ENCODE measurements around the gene DPP3.

DPP3 gene

GRCh38 chr11:66547662-66548009 lies 67.4 kb downstream of the DPP3 start:
- no peaks in the 10 kb centered on the region for H3K36me3 ChIP-seq (ENCODE audit: insufficient read depth, low read length)
- H2AFZ ChIP-seq (ENCODE audit: low read length, unreplicated experiment), result no peak overlapping the region
- H3K4me1 ChIP-seq (ENCODE audit: control insufficient read depth, insufficient read depth, low read length, unreplicated experiment), result peaks cover 2% of the 10 kb centered on the region
- no peaks in the 10 kb centered on the region for H3K79me2 ChIP-seq (ENCODE audit: control insufficient read depth, insufficient read depth, low read length, unreplicated experiment)
- no peak overlapping the region for H3K4me3 ChIP-seq (ENCODE audit: low read depth, low read length)
- no peak overlapping the region for H3K27ac ChIP-seq (ENCODE audit: low read depth, low read length)
- H3K27me3 ChIP-seq (ENCODE audit: insufficient read depth, low read length), result peaks cover 28% of the 10 kb centered on the region

- H3K27me3 ChIP-seq (ENCODE audit: insufficient read depth, low read length), result peaks cover 28% of the 10 kb centered on the region
- H2AFZ ChIP-seq (ENCODE audit: low read length, unreplicated experiment), result no peak overlapping the region
- H3K27ac ChIP-seq (ENCODE audit: low read depth, low read length), result no peak overlapping the region
- no peaks in the 10 kb centered on the region for H3K36me3 ChIP-seq (ENCODE audit: insufficient read depth, low read length)
- H3K4me1 ChIP-seq (ENCODE audit: control insufficient read depth, insufficient read depth, low read length, unreplicated experiment), result no peaks in the 10 kb centered on the region
- H3K79me2 ChIP-seq (ENCODE audit: control insufficient read depth, insufficient read depth, low read length, unreplicated experiment), result no peaks in the 10 kb centered on the region
- H3K4me3 ChIP-seq (ENCODE audit: low read depth, low read length), result no peak overlapping the region
Measured at GRCh38 chr11:66548041-66548440, 67.8 kb downstream of the DPP3 start.

GRCh38 chr11:66548774-66549630 lies 68.8 kb downstream of the DPP3 start:
- H3K27me3 ChIP-seq (ENCODE audit: insufficient read depth, low read length), result peaks cover 28% of the 10 kb centered on the region
- H3K27ac ChIP-seq (ENCODE audit: low read depth, low read length), result no peak overlapping the region
- H2AFZ ChIP-seq (ENCODE audit: low read length, unreplicated experiment), result no peak overlapping the region
- H3K4me1 ChIP-seq (ENCODE audit: control insufficient read depth, insufficient read depth, low read length, unreplicated experiment), result no peaks in the 10 kb centered on the region
- no peak overlapping the region for H3K4me3 ChIP-seq (ENCODE audit: low read depth, low read length)
- no peaks in the 10 kb centered on the region for H3K36me3 ChIP-seq (ENCODE audit: insufficient read depth, low read length)
- H3K79me2 ChIP-seq (ENCODE audit: control insufficient read depth, insufficient read depth, low read length, unreplicated experiment), result no peaks in the 10 kb centered on the region

GRCh38 chr11:66549696-66550095 lies 69.5 kb downstream of the DPP3 start:
- Histone ChIP-seq H3K27ac (ENCODE audit: low read depth, low read length) (no peak overlapping the region), H2AFZ (ENCODE audit: low read length, unreplicated experiment) (no peak overlapping the region), H3K79me2 (ENCODE audit: control insufficient read depth, insufficient read depth, low read length, unreplicated experiment) (no peaks in the 10 kb centered on the region), H3K4me3 (ENCODE audit: low read depth, low read length) (no peak overlapping the region), H3K4me1 (ENCODE audit: control insufficient read depth, insufficient read depth, low read length, unreplicated experiment) (no peaks in the 10 kb centered on the region), H3K27me3 (ENCODE audit: insufficient read depth, low read length) (peaks cover 28% of the 10 kb centered on the region), H3K36me3 (ENCODE audit: insufficient read depth, low read length) (no peaks in the 10 kb centered on the region)

- Histone ChIP-seq H2AFZ (ENCODE audit: low read length, unreplicated experiment) (no peak overlapping the region), H3K79me2 (ENCODE audit: control insufficient read depth, insufficient read depth, low read length, unreplicated experiment) (no peaks in the 10 kb centered on the region), H3K27ac (ENCODE audit: low read depth, low read length) (no peak overlapping the region), H3K36me3 (ENCODE audit: insufficient read depth, low read length) (no peaks in the 10 kb centered on the region), H3K4me3 (ENCODE audit: low read depth, low read length) (no peak overlapping the region), H3K27me3 (ENCODE audit: insufficient read depth, low read length) (peaks cover 28% of the 10 kb centered on the region), H3K4me1 (ENCODE audit: control insufficient read depth, insufficient read depth, low read length, unreplicated experiment) (no peaks in the 10 kb centered on the region)
Measured at GRCh38 chr11:66550887-66551286, 70.7 kb downstream of the DPP3 start.

GRCh38 chr11:66554602-66555001 lies 74.4 kb downstream of the DPP3 start:
- no peaks in the 10 kb centered on the region for H3K36me3 ChIP-seq (ENCODE audit: insufficient read depth, low read length)

GRCh38 chr11:66555416-66555815 lies 75.2 kb downstream of the DPP3 start:
- Histone ChIP-seq H2AFZ (ENCODE audit: low read length, unreplicated experiment) (no peak overlapping the region), H3K79me2 (ENCODE audit: control insufficient read depth, insufficient read depth, low read length, unreplicated experiment) (no peaks in the 10 kb centered on the region), H3K4me3 (ENCODE audit: low read depth, low read length) (no peak overlapping the region), H3K27ac (ENCODE audit: low read depth, low read length) (no peak overlapping the region), H3K36me3 (ENCODE audit: insufficient read depth, low read length) (no peaks in the 10 kb centered on the region), H3K4me1 (ENCODE audit: control insufficient read depth, insufficient read depth, low read length, unreplicated experiment) (no peaks in the 10 kb centered on the region), H3K27me3 (ENCODE audit: insufficient read depth, low read length) (peaks cover 4% of the 10 kb centered on the region; the same call in 1 of the 2 replicates)

More at GRCh38 chr11:66554602-66555001, 74.4 kb downstream of the DPP3 start:
- H2AFZ ChIP-seq (ENCODE audit: low read length, unreplicated experiment), result no peak overlapping the region
- no peak overlapping the region for H3K4me3 ChIP-seq (ENCODE audit: low read depth, low read length)
- H3K27me3 ChIP-seq (ENCODE audit: insufficient read depth, low read length), result peaks cover 4% of the 10 kb centered on the region; the same call in 1 of the 2 replicates
- H3K27ac ChIP-seq (ENCODE audit: low read depth, low read length), result no peak overlapping the region
- H3K79me2 ChIP-seq (ENCODE audit: control insufficient read depth, insufficient read depth, low read length, unreplicated experiment), result no peaks in the 10 kb centered on the region
- H3K4me1 ChIP-seq (ENCODE audit: control insufficient read depth, insufficient read depth, low read length, unreplicated experiment), result no peaks in the 10 kb centered on the region

GRCh38 chr11:66556086-66556485 lies 75.9 kb downstream of the DPP3 start:
- Histone ChIP-seq H3K4me3 (ENCODE audit: low read depth, low read length) (no peak overlapping the region), H3K27me3 (ENCODE audit: insufficient read depth, low read length) (peaks cover 4% of the 10 kb centered on the region; the same call in 1 of the 2 replicates), H3K36me3 (ENCODE audit: insufficient read depth, low read length) (no peaks in the 10 kb centered on the region), H2AFZ (ENCODE audit: low read length, unreplicated experiment) (no peak overlapping the region), H3K79me2 (ENCODE audit: control insufficient read depth, insufficient read depth, low read length, unreplicated experiment) (no peaks in the 10 kb centered on the region), H3K4me1 (ENCODE audit: control insufficient read depth, insufficient read depth, low read length, unreplicated experiment) (no peaks in the 10 kb centered on the region), H3K27ac (ENCODE audit: low read depth, low read length) (no peak overlapping the region)

- no peaks in the 10 kb centered on the region for H3K4me1 ChIP-seq (ENCODE audit: control insufficient read depth, insufficient read depth, low read length, unreplicated experiment)
- H3K36me3 ChIP-seq (ENCODE audit: insufficient read depth, low read length), result no peaks in the 10 kb centered on the region
- no peak overlapping the region for H3K4me3 ChIP-seq (ENCODE audit: low read depth, low read length)
- H3K27ac ChIP-seq (ENCODE audit: low read depth, low read length), result no peak overlapping the region
- no peaks in the 10 kb centered on the region for H3K79me2 ChIP-seq (ENCODE audit: control insufficient read depth, insufficient read depth, low read length, unreplicated experiment)
- H3K27me3 ChIP-seq (ENCODE audit: insufficient read depth, low read length), result peaks cover 4% of the 10 kb centered on the region; the same call in 1 of the 2 replicates
- no peak overlapping the region for H2AFZ ChIP-seq (ENCODE audit: low read length, unreplicated experiment)
Measured at GRCh38 chr11:66557733-66558326, 77.6 kb downstream of the DPP3 start.
